Measurements from ENCODE around the gene IDH2.

GRCh38 chr15:90080458-90080755, 21.9 kb downstream of the IDH2 start:
- TF ChIP-seq, protein P1, sequence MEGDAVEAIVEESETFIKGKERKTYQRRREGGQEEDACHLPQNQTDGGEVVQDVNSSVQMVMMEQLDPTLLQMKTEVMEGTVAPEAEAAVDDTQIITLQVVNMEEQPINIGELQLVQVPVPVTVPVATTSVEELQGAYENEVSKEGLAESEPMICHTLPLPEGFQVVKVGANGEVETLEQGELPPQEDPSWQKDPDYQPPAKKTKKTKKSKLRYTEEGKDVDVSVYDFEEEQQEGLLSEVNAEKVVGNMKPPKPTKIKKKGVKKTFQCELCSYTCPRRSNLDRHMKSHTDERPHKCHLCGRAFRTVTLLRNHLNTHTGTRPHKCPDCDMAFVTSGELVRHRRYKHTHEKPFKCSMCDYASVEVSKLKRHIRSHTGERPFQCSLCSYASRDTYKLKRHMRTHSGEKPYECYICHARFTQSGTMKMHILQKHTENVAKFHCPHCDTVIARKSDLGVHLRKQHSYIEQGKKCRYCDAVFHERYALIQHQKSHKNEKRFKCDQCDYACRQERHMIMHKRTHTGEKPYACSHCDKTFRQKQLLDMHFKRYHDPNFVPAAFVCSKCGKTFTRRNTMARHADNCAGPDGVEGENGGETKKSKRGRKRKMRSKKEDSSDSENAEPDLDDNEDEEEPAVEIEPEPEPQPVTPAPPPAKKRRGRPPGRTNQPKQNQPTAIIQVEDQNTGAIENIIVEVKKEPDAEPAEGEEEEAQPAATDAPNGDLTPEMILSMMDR (IDR thresholded peaks at IDR 0.05; ENCODE audit: low read depth, low read length, poor library complexity, severe bottlenecking), result no peak
- no peak for TF ChIP-seq EZH2phosphoT487 (IDR thresholded peaks at IDR 0.05; ENCODE audit: borderline replicate concordance, low read length)
